ENCODE data around the gene KCNH5. TPM values are rescaled to one million over a fixed set of nuclear protein-coding genes. Genes with fewer than 3 reads are reported as not detected.

KCNH5 gene
- polyA plus RNA-seq, 2 of the 4 experiments (the other 2 are of a cell fraction) = 0.01 TPM; not detected in 1

- Histone ChIP-seq H3K9me3 (peaks cover 15% of the 10 kb centered on the region; the same call in 2 of the 3 replicates), H3K4me1 (peaks cover 31% of the 10 kb centered on the region), H3K4me2 (no peak overlapping the region), H3K27ac (no peak overlapping the region), H3K4me3 (no peak overlapping the region)
- 96% methylated on average over 2 of the region's 2 CpGs for WGBS (ENCODE audit: missing lambda C conversion rate)
- POLR2A ChIA-PET = no interaction called here
- no peak for ATAC-seq
- no peak for DNase-seq (ENCODE audit: low read depth in 1 of 2, low spot score in 1 of 2)
- CTCF ChIA-PET = no interaction called here
- no peak for FAIRE-seq
- TF ChIP-seq CBX2 (IDR thresholded peaks at IDR 0.05; ENCODE audit: borderline replicate concordance, low read depth) (no peak), KDM1A (IDR thresholded peaks at IDR 0.05; ENCODE audit: low read depth) (peak; percentile 68)
Measured at GRCh38 chr14:62687818-62688217, 357.4 kb downstream of the KCNH5 start.

DNA sequence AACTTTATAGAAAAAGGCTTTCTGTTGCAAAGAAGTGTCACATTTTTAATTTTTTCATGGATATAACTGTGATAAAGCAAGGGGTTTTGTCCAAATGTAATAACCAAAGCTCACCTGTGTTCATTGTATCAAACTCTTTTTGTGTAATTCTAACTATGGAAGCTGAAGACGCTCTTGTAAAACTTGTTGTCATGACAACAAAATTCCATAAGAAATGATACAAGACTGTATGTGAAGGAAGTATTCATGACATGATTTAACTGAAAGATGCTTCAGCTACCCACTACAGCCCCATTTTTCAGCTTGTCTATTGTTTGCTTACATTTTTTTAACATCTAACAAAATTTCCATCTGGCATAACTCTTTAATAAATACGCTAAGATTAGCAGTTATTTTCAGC, 360.9 kb downstream of the KCNH5 start:
- peaks cover 3% of the 10 kb centered on the region for H3K4me1 ChIP-seq
- DNase-seq (ENCODE audit: low read depth in 1 of 2, low spot score in 1 of 2) (no peak), ATAC-seq (no peak), FAIRE-seq (no peak)
- no peak overlapping the region for H3K4me3 ChIP-seq
- H3K4me2 ChIP-seq = no peak overlapping the region
- WGBS (ENCODE audit: missing lambda C conversion rate) = 80% methylated on average over 2 of the region's 2 CpGs
- CTCF ChIA-PET = no interaction called here
- TF ChIP-seq, protein P1, sequence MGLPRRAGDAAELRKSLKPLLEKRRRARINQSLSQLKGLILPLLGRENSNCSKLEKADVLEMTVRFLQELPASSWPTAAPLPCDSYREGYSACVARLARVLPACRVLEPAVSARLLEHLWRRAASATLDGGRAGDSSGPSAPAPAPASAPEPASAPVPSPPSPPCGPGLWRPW (IDR thresholded peaks at IDR 0.05) = no peak
- TF ChIP-seq RCOR1 (IDR thresholded peaks at IDR 0.05; ENCODE audit: low read depth, low read length) (no peak), KDM5A (IDR thresholded peaks at IDR 0.05) (no peak), HEYL (CRISPR knock-in tag; IDR thresholded peaks at IDR 0.05) (no peak), RAD21 (conservative IDR thresholded peaks at IDR 0.05 in 1 of 2, IDR thresholded peaks at IDR 0.05 in 1 of 2) (no peak), CHD4 (IDR thresholded peaks at IDR 0.05; ENCODE audit: borderline replicate concordance) (no peak), RFX5 (IDR thresholded peaks at IDR 0.05) (no peak), CHD2 (IDR thresholded peaks at IDR 0.05; ENCODE audit: low read length, partially characterized antibody) (no peak), HOXB13 (CRISPR knock-in tag; IDR thresholded peaks at IDR 0.05; ENCODE audit: low read depth) (no peak), MAZ (IDR thresholded peaks at IDR 0.05; ENCODE audit: borderline replicate concordance, low read depth, low read length) (no peak), CBX2 (IDR thresholded peaks at IDR 0.05; ENCODE audit: borderline replicate concordance, low read depth) (no peak), NR3C1 (IDR thresholded peaks at IDR 0.05) (no peak), JUN (IDR thresholded peaks at IDR 0.05) (no peak), TP53 (CRISPR knock-in tag; IDR thresholded peaks at IDR 0.05) (no peak)
- TF ChIP-seq, protein P2, sequence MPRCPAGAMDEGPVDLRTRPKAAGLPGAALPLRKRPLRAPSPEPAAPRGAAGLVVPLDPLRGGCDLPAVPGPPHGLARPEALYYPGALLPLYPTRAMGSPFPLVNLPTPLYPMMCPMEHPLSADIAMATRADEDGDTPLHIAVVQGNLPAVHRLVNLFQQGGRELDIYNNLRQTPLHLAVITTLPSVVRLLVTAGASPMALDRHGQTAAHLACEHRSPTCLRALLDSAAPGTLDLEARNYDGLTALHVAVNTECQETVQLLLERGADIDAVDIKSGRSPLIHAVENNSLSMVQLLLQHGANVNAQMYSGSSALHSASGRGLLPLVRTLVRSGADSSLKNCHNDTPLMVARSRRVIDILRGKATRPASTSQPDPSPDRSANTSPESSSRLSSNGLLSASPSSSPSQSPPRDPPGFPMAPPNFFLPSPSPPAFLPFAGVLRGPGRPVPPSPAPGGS (IDR thresholded peaks at IDR 0.05) = no peak
- TF ChIP-seq, protein P3, sequence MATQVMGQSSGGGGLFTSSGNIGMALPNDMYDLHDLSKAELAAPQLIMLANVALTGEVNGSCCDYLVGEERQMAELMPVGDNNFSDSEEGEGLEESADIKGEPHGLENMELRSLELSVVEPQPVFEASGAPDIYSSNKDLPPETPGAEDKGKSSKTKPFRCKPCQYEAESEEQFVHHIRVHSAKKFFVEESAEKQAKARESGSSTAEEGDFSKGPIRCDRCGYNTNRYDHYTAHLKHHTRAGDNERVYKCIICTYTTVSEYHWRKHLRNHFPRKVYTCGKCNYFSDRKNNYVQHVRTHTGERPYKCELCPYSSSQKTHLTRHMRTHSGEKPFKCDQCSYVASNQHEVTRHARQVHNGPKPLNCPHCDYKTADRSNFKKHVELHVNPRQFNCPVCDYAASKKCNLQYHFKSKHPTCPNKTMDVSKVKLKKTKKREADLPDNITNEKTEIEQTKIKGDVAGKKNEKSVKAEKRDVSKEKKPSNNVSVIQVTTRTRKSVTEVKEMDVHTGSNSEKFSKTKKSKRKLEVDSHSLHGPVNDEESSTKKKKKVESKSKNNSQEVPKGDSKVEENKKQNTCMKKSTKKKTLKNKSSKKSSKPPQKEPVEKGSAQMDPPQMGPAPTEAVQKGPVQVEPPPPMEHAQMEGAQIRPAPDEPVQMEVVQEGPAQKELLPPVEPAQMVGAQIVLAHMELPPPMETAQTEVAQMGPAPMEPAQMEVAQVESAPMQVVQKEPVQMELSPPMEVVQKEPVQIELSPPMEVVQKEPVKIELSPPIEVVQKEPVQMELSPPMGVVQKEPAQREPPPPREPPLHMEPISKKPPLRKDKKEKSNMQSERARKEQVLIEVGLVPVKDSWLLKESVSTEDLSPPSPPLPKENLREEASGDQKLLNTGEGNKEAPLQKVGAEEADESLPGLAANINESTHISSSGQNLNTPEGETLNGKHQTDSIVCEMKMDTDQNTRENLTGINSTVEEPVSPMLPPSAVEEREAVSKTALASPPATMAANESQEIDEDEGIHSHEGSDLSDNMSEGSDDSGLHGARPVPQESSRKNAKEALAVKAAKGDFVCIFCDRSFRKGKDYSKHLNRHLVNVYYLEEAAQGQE (IDR thresholded peaks at IDR 0.05) = no peak
- TF ChIP-seq, protein P4, sequence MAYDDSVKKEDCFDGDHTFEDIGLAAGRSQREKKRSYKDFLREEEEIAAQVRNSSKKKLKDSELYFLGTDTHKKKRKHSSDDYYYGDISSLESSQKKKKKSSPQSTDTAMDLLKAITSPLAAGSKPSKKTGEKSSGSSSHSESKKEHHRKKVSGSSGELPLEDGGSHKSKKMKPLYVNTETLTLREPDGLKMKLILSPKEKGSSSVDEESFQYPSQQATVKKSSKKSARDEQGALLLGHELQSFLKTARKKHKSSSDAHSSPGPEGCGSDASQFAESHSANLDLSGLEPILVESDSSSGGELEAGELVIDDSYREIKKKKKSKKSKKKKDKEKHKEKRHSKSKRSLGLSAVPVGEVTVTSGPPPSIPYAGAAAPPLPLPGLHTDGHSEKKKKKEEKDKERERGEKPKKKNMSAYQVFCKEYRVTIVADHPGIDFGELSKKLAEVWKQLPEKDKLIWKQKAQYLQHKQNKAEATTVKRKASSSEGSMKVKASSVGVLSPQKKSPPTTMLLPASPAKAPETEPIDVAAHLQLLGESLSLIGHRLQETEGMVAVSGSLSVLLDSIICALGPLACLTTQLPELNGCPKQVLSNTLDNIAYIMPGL (CRISPR knock-in tag; IDR thresholded peaks at IDR 0.05; ENCODE audit: borderline replicate concordance) = no peak
- no peak overlapping the region for H3K27ac ChIP-seq
- POLR2A ChIA-PET = no interaction called here
- H3K9me3 ChIP-seq = peaks cover 15% of the 10 kb centered on the region; the same call in 2 of the 3 replicates

Data from A549 (cell line).